ENCODE results near the gene TLR3. TPM values are rescaled to one million over a fixed set of nuclear protein-coding genes. Genes with fewer than 3 reads are reported as not detected.

TLR3 gene
- total and polyA plus RNA-seq, 2 of the 8 experiments (the other 6 are each of a cell fraction or from before 2014, with no cell fraction given): 1.00 to 2.6 TPM

DNA sequence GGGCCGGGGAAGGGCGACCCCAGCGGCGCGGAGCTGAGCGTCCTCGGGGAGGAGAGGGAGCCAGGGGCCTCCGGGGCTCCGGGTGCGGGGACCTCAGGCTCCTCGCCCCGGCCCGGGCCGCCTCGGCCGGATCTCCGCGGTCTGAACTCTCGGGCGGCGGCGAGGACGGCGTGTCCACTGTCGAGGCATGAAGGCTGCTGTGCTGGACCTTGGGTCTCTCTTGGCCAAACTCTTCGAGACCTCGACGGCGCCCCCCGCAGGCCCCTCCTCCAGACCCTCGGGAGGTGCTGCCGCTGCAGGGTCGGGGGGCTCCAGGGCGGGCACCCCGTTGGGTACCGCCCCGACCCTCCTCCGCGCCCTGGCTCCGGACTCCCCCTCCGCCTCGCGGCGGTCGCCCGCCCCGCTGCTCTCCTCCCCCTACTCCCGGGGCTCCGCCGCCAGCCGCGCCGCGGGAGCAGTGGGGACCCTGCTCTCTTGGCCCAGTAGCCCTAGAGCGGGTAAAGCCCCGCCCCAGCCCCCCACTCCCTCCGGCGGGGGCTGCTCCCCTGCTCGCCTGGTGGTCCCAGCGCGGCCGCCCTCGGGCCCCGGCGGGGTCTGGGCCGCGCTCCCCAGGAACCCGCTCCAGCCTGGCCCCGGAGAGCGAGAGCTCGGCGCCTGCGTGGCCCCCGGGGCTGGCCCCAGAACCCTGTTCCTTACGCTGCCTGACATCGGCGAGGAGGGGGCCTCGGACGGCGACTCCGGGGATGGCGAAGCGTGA, 36.1 kb downstream of the TLR3 start (continued):
- TF ChIP-seq CBX5 (IDR thresholded peaks at IDR 0.05; ENCODE audit: low read depth, low read length): no peak
- TF ChIP-seq PHF8 (conservative IDR thresholded peaks at IDR 0.05; ENCODE audit: low read depth, low read length): peak; percentile 53
- no peak for TF ChIP-seq TBP (IDR thresholded peaks at IDR 0.05; ENCODE audit: low read depth, low read length)
